PC-9 (cell line): Measurements from ENCODE around the gene LGALS1.

ENCODE experiments used
- EZH2 ChIP-seq: fragments of 200-600 bp; sonication (generic); IDR thresholded peaks from 2 replicates; pipeline ENCODE4 v1.8.0; 2017; ENCODE audit warnings: antibody characterized with exemption, low read depth
- TF ChIP-seq, protein P1 (sequence below): fragments of 200-600 bp; sonication (generic); conservative IDR thresholded peaks from 2 replicates; pipeline ENCODE4 v1.6.1; 2017; ENCODE audit warnings: mixed run types, antibody characterized with exemption, mild to moderate bottlenecking, moderate library complexity

GRCh38 chr22:37626144-37626543, 49.3 kb upstream of the LGALS1 start:
- TF ChIP-seq, protein P1, sequence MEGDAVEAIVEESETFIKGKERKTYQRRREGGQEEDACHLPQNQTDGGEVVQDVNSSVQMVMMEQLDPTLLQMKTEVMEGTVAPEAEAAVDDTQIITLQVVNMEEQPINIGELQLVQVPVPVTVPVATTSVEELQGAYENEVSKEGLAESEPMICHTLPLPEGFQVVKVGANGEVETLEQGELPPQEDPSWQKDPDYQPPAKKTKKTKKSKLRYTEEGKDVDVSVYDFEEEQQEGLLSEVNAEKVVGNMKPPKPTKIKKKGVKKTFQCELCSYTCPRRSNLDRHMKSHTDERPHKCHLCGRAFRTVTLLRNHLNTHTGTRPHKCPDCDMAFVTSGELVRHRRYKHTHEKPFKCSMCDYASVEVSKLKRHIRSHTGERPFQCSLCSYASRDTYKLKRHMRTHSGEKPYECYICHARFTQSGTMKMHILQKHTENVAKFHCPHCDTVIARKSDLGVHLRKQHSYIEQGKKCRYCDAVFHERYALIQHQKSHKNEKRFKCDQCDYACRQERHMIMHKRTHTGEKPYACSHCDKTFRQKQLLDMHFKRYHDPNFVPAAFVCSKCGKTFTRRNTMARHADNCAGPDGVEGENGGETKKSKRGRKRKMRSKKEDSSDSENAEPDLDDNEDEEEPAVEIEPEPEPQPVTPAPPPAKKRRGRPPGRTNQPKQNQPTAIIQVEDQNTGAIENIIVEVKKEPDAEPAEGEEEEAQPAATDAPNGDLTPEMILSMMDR = no peak
- no peak for TF ChIP-seq EZH2
